ENCODE results near the gene MEIKIN. TPM values are rescaled to one million over a fixed set of nuclear protein-coding genes. Genes with fewer than 3 reads are reported as not detected.

MEIKIN gene
- total and polyA plus RNA-seq, 2 of the 8 experiments (the other 6 are each of a cell fraction or from before 2014, with no cell fraction given), result not detected

- no peak overlapping the region for H3K56ac ChIP-seq (replicated peaks; ENCODE audit: insufficient read length, low read depth, low read length)
- H2BK5ac ChIP-seq (ENCODE audit: low read depth, low read length), result no peak overlapping the region
- no peaks in the 10 kb centered on the region for H3K23me2 ChIP-seq (ENCODE audit: low read depth, low read length)
- H4K91ac ChIP-seq (replicated peaks; ENCODE audit: insufficient read length, low read length), result no peak overlapping the region
- H3K4me2 ChIP-seq (ENCODE audit: insufficient read depth in 1 of 2, low read depth in 2 of 2, low read length in 2 of 2), result no peak overlapping the region
- H3K27ac ChIP-seq (ENCODE audit: low read depth, low read length), result no peak overlapping the region
- H2BK20ac ChIP-seq (ENCODE audit: low read length), result no peak overlapping the region
- H3K4ac ChIP-seq (replicated peaks; ENCODE audit: insufficient read length, low read depth, low read length), result no peak overlapping the region
- no peak overlapping the region for H2AFZ ChIP-seq (ENCODE audit: low read length)
- no peaks in the 10 kb centered on the region for H3K36me3 ChIP-seq (ENCODE audit: control insufficient read depth in 2 of 4, insufficient read depth in 4 of 4, low read length in 3 of 4)
- H3K23ac ChIP-seq (ENCODE audit: insufficient read length), result no peak overlapping the region
- ChIA-PET POLR2A (ENCODE audit: partially characterized antibody) (no interaction called here), CTCF (ENCODE audit: partially characterized antibody) (interaction anchor here (0.6 to 1.2 kb wide), 3 partner anchors 8 to 523 kb away, joined by 3 read pairs; no protein-coding TSS in a partner anchor)
- no peak overlapping the region for H2AK5ac ChIP-seq (ENCODE audit: low read depth, low read length)
- no peak overlapping the region for H3K4me3 ChIP-seq (ENCODE audit: extremely low read depth in 1 of 4, insufficient read depth in 2 of 4, low read depth in 3 of 4, low read length in 4 of 4)
- H3K79me2 ChIP-seq (ENCODE audit: control insufficient read depth in 1 of 2, insufficient read depth in 2 of 2, low read length in 2 of 2), result no peaks in the 10 kb centered on the region
- no peak for TF ChIP-seq CREB1 (IDR thresholded peaks at IDR 0.05)
- no peak for TF ChIP-seq SP2 (IDR thresholded peaks at IDR 0.05; ENCODE audit: low read length)
- TF ChIP-seq ATF2 (IDR thresholded peaks at IDR 0.05; ENCODE audit: low read length), result no peak
- TF ChIP-seq CHD1 (IDR thresholded peaks at IDR 0.05; ENCODE audit: low read depth, low read length), result no peak
- no peak for TF ChIP-seq CBX5 (IDR thresholded peaks at IDR 0.05; ENCODE audit: low read depth, low read length)
- TF ChIP-seq YY1 (IDR thresholded peaks at IDR 0.05; ENCODE audit: low read depth, low read length), result no peak
- no peak for TF ChIP-seq SAP30 (IDR thresholded peaks at IDR 0.05; ENCODE audit: insufficient read depth, insufficient replicate concordance, low read length)
- TF ChIP-seq ASH2L (IDR thresholded peaks at IDR 0.05; ENCODE audit: low read length), result no peak
- no peaks in the 10 kb centered on the region for H3K9me3 ChIP-seq (ENCODE audit: insufficient read depth in 2 of 2, low read depth in 1 of 2, low read length in 1 of 2)
- H2BK120ac ChIP-seq (replicated peaks; ENCODE audit: low read depth, low read length), result no peak overlapping the region
- H4K8ac ChIP-seq (ENCODE audit: extremely low read depth, insufficient read depth, low read length), result no peak overlapping the region
- H2BK12ac ChIP-seq (ENCODE audit: low read depth, low read length), result no peak overlapping the region
- H3K79me1 ChIP-seq (ENCODE audit: low read depth, low read length), result no peaks in the 10 kb centered on the region
- no peaks in the 10 kb centered on the region for H4K20me1 ChIP-seq (replicated peaks in 1 of 2; ENCODE audit: control insufficient read depth in 1 of 2, insufficient read depth in 2 of 2, low read length in 2 of 2)
- no peak overlapping the region for H3K9ac ChIP-seq (replicated peaks in 1 of 4; ENCODE audit: extremely low read depth in 1 of 4, low read depth in 3 of 4, low read length in 3 of 4)
- no peak for DNase-seq (ENCODE audit: low read depth in 1 of 2, low spot score in 2 of 2)
- H3K27me3 ChIP-seq (replicated peaks in 1 of 4; ENCODE audit: control insufficient read depth in 3 of 4, extremely low read depth in 1 of 4, insufficient read depth in 3 of 4, low read length in 3 of 4), result no peaks in the 10 kb centered on the region
- 0 out of 7 replicates have a peak, but pooled peaks cover 0 to 2% (median 0%) of the 10 kb centered on the region in 4 experiments for H3K4me1 ChIP-seq (replicated peaks in 1 of 4; ENCODE audit: control insufficient read depth in 3 of 4, insufficient read depth in 4 of 4, low read length in 3 of 4)
- H3K18ac ChIP-seq (ENCODE audit: extremely low read depth, low read length), result no peak overlapping the region
- H2BK15ac ChIP-seq (ENCODE audit: low read length), result no peak overlapping the region
- no peak overlapping the region for H4K5ac ChIP-seq (ENCODE audit: insufficient read length, low read depth, low read length)
- H3K14ac ChIP-seq (ENCODE audit: insufficient read length), result no peak overlapping the region
- WGBS, 2 experiments (ENCODE audit: extremely low coverage in 1 of 2, insufficient coverage in 1 of 2, insufficient read length in 1 of 2, insufficient replicate concordance in 2 of 2, low coverage in 1 of 2, low lambda C conversion rate in 2 of 2, missing lambda C conversion rate in 1 of 2), result 90% methylated on average over 2 of the region's 2 CpGs; no CpG with 5 or more reads in 1 of the 2 experiments
- FAIRE-seq, result no peak
Measured at GRCh38 chr5:131818001-131818724, 127.3 kb downstream of the MEIKIN start.
